HepG2 (cell line): ENCODE data around the gene SYT14.

Source experiments
- ARNT ChIP-seq: fragments of 450-650 bp; IDR thresholded peaks from 2 replicates; pipeline ENCODE4 v1.6.1; 2017
- CTCF ChIP-seq: sonication (generic); formaldehyde crosslinking; IDR thresholded peaks from 2 replicates; pipeline ENCODE4 v1.5.0; 2020; ENCODE audit warnings: mild to moderate bottlenecking, missing genetic modification reagents, moderate library complexity
- E2F5 ChIP-seq: sonication (generic); formaldehyde crosslinking; conservative IDR thresholded peaks from 2 replicates; pipeline ENCODE4 v1.4.0; 2020; ENCODE audit warnings: missing genetic modification reagents
- FOXP1 ChIP-seq, 2 experiments: fragments of 450-650 bp in 1 of 2; IDR thresholded peaks; 2 replicates each; pipeline ENCODE4 v1.6.1; 2017 to 2018; ENCODE audit warnings: antibody characterized with exemption in 1 of 2

DNA sequence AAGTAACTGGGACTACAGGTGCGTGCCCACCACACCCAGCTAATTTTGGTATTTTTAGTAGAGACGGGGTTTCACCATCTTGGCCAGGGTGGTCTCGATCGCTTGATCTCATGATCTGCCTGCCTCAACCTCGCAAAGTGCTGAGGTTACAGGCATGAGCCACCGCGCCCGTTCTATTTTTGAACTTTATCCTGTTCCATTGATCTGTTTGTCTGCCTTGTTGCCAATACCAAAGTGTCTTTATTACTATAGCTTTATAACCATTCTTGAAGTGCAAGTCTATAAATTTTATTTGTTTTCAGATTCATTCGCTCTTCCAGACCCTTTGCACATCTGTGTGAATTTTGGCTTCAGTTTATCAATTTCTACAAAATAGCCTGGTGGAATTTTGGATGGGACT, 28.0 kb downstream of the SYT14 start:
- TF ChIP-seq CTCF (CRISPR knock-in tag) (no peak), E2F5 (CRISPR knock-in tag) (no peak), ARNT (no peak), FOXP1 (IDR thresholded peaks at IDR 0.05) (no peak), FOXP1 (CRISPR knock-in tag; IDR thresholded peaks at IDR 0.05) (no peak)
